Smooth muscle cell of the brain vasculature (primary cell): ENCODE data around the gene CABYR.

ENCODE experiments used
- DNase-seq: peaks from one replicate; pipeline ENCODE4 v3.0.0-alpha.2; 2012; ENCODE audit warnings: low read depth, low spot score

The CABYR gene

GRCh38 chr18:24138789-24139616 is at the start of gene CABYR:
CABYR (plus strand) TSS chr18:24139062; CDS start chr18:24143115, 4,053 bp downstream.
- DNase-seq: peak; percentile 60

DNA sequence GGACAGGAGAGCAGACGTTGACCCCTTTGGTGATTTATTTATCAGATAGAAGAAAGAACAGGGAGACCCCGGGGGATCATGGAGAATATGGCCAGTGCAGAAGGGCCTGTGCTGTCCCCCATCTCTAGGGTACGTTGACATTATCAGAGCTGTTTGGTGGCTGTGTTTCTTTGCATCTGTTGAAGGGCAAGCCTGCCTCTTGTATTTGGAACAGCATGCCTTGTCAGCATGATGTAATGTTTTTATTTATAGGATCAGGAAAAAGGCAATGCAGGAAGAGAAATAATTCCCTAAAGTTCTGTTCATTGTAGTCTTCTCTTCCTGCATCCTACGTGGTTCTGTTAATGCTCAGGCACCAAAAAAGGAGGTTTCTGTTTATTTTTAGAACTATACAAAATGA is 49.8 kb upstream of the CABYR start:
- no peak for DNase-seq

GRCh38 chr18:24089515-24090337 is 49.1 kb upstream of the CABYR start:
- DNase-seq: no peak

DNA sequence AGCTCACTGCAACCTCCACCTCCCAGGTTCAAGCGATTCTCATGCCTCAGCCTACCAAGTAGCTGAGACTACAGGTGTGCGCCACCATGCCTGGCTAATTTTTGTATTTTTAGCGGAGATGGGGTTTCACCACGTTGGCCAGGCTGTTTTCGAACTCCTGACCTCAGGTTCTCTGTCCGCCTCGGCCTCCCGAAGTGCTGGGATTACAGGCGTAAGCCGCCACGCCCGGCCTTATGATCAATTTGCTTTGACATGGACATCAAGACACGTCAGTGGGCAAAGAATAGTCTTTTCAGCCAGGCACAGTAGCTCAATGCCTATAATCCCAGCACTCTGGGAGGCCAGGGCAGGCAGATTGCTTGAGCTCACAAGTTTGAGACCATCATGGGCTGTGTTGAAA is 48.0 kb upstream of the CABYR start:
- no peak for DNase-seq

- no peak for DNase-seq
These were observed 44.3 kb upstream of the CABYR start for GRCh38 chr18:24094561-24094960.

GRCh38 chr18:24095976-24096375 is 42.9 kb upstream of the CABYR start:
- DNase-seq: no peak

DNA sequence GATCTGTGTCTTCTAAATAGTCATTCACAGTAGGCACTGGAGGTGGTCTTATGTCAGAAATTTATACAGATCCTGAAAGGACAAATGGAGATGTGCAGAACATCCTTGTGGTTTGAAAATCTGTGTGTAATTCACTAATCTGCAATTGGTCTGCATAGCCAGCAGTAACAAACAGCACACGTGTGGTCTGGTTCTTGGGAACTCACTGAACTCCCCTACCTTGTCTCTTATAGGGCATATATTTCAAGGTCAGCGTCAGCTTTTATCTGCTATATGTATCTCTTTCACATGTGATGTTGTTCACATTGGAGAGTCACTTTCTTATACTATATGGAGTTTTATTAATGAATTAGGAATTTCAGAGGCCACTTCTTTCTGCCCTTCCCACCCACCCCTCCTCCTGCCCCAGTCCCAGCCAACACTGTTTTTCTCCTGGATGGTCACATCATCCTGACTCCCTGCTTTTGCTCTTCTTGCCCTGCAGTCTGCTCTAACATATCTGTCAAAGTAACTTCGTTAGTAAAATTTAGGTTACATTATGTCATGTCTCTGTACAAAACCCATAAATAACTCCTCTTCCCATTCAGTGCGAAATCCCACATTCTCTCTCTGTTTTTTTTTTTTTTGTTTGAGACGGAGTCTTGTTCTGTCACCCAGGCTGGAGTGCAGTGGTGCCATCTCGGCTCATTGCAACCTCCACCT is 35.4 kb upstream of the CABYR start:
- no peak for DNase-seq

- DNase-seq: no peak
These were observed 34.4 kb upstream of the CABYR start for GRCh38 chr18:24104486-24104885.

DNA sequence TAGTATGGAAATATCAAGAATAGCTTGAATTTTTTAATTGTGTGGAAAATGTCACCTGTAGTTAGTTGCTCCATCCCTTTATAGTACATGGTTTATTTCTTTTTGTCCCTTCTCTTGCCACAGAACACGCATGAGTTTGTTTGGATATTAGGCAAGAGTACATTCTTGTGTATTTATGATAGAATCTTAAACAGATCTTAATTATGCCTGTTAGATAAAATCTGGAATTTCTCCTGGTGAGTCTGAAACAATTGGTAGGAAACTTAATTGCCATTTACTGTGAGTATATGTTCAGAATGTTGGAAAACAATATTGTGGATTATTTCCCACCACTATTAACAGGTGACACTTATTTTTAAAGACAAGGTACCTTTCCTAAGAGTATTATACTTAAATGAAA is 30.2 kb upstream of the CABYR start:
- DNase-seq: no peak

GRCh38 chr18:24111936-24112335 is 26.9 kb upstream of the CABYR start:
- DNase-seq: no peak

GRCh38 chr18:24112464-24112863 is 26.4 kb upstream of the CABYR start:
- DNase-seq: no peak

DNA sequence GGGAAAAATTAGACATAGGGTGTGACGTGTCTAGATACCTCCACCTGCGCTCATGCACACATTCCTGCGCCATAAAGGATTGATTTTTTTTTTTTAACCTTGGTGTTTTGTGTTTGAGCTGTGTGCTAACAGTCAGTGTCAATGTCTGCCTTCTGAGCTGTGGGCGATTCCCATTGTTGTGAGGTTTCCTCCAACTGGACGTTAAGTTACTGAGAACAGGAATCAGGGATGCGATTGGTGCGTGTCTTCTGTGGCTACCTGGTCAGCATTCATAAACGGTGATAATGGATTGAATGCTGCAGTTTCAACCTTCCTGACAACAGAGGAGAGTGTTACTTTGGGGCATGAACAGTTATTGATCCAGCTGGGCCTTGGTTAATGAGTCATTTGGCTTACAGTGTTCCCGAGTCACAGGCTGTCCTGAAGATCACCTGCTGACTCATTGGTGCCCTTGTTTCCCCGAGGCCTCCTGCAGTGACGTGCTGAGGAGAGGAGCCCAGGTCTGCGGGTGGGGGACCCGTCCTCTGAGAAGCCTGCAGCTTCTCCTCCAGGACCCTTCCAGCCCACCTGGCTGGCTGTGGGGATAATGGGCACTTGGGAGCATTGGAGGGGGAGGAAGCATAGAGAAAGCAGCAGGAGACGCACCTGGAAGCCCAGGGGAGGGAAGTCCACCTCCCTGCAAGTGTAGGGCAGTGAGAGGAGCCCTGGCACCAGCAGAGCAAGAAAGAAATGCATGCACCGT is 25.8 kb upstream of the CABYR start:
- DNase-seq: no peak

- no peak for DNase-seq
These were observed 23.8 kb upstream of the CABYR start for GRCh38 chr18:24114924-24115549.

- no peak for DNase-seq
These were observed 23.2 kb upstream of the CABYR start for GRCh38 chr18:24115628-24116027.

- DNase-seq: peak; percentile 46
These were observed 19.9 kb upstream of the CABYR start for GRCh38 chr18:24118750-24119577.

DNA sequence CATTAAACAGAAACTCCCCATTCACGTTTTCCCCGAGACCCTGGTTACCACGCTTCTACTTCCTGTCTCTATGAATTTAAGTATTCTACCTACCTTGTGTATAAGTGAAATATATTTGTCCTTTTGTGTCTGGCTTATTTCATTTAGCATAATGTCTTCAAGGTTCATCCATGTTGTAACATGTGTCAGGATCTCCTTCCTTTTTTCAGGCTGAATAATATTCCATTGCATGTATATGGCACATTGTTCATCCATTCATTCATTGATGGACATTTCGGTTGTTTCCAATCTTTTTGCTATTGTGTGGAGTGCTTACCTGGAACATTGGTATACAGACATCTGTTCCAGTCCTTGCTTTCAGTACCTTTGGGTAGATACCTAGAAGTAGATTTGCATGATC is 18.2 kb upstream of the CABYR start:
- no peak for DNase-seq

DNA sequence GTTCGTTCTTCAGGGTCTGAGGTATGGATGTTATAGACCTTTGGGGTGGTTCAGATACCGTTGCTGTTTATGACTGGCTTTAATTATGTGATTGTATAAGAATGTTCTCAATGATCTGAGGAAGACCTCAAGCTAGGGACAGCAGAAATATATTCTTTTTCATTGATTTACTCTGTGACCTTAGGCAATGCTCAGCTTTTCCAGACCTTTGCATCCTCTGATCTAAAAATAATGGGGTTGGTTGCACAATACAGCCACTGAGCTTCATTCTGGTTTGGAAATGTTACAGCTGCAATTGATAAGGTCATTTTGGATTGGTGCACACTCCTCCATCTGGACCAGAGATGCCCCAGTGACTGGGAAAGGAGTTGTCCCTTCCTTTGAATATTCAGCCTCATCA is 17.2 kb upstream of the CABYR start:
- no peak for DNase-seq

GRCh38 chr18:24126155-24126961 is 12.5 kb upstream of the CABYR start:
- DNase-seq: no peak

- DNase-seq: no peak
These were observed 11.1 kb upstream of the CABYR start for GRCh38 chr18:24127735-24128134.
